Activated T-cell treated with anti-CD3 and anti-CD28 coated beads, Interleukin-2, amount 50 U/mL, for 4 hours (primary cell): ENCODE data around the gene ALG9. TPM values are rescaled to one million over a fixed set of nuclear protein-coding genes. Genes with fewer than 3 reads are reported as not detected.
"Not testable (repeated sequence)": the region's sequence is repeated elsewhere in the genome, so short reads cannot be mapped to it uniquely, and the experiment has no call there.

Experiments
- ATAC-seq, 2 donors: fragments of 200-7000 bp; cut with Tn5 transposase; one replicate each; pipeline ENCODE4 v1.10.0; 2021
- DNase-seq: peaks from one replicate; pipeline ENCODE4 v3.0.0-alpha.2; 2020
- H3K27me3 Mint-ChIP-seq: one replicate; pipeline ENCODE4 v1.8.0; 2021; ENCODE audit warnings: low read depth, mixed read lengths
- H3K36me3 Mint-ChIP-seq: one replicate; pipeline ENCODE4 v1.8.0; 2022; ENCODE audit warnings: mixed read lengths; ENCODE audit not compliant: insufficient read depth
- H3K4me1 Mint-ChIP-seq: one replicate; pipeline ENCODE4 v1.8.0; 2021; ENCODE audit warnings: low read depth, mixed read lengths
- H3K4me3 Mint-ChIP-seq: one replicate; pipeline ENCODE4 v1.8.0; 2021; ENCODE audit warnings: mild to moderate bottlenecking, moderate library complexity, mixed read lengths
- H3K9me3 Mint-ChIP-seq: one replicate; pipeline ENCODE4 v1.8.0; 2021; ENCODE audit warnings: mixed read lengths
- total RNA-seq, 3 donors: library from RNA; stranded (reverse); gene quantifications; one replicate each; pipeline ENCODE4 v1.2.1, GENCODE V29; 2021

The ALG9 gene
- total RNA-seq, 3 donors from 2014 or later, result 22.9 to 24.2 (median 23.8) TPM

GRCh38 chr11:111808063-111808588, 63.3 kb downstream of the ALG9 start:
- H3K27me3 Mint-ChIP-seq, result no peaks in the 10 kb centered on the region
- no peak overlapping the region for H3K4me3 Mint-ChIP-seq
- peaks cover 36% of the 10 kb centered on the region for H3K36me3 Mint-ChIP-seq
- H3K9me3 Mint-ChIP-seq, result no peaks in the 10 kb centered on the region
- no peaks in the 10 kb centered on the region for H3K4me1 Mint-ChIP-seq
- DNase-seq (no peak), ATAC-seq (no peak)

GRCh38 chr11:111807076-111807475, 64.3 kb downstream of the ALG9 start:
- Mint-ChIP-seq H3K36me3 (peaks cover 42% of the 10 kb centered on the region), H3K27me3 (no peaks in the 10 kb centered on the region), H3K9me3 (no peaks in the 10 kb centered on the region), H3K4me1 (no peaks in the 10 kb centered on the region), H3K4me3 (no peak overlapping the region)
- ATAC-seq (no peak), DNase-seq (no peak)

- H3K4me1 Mint-ChIP-seq, result peaks cover 2% of the 10 kb centered on the region
- H3K9me3 Mint-ChIP-seq, result peaks cover 4% of the 10 kb centered on the region
- ATAC-seq (no peak), DNase-seq (no peak)
- H3K4me3 Mint-ChIP-seq, result no peak overlapping the region
- H3K27me3 Mint-ChIP-seq, result no peaks in the 10 kb centered on the region
- H3K36me3 Mint-ChIP-seq, result peaks cover 66% of the 10 kb centered on the region
Observed at GRCh38 chr11:111801135-111801534, 70.2 kb downstream of the ALG9 start.

- H3K9me3 Mint-ChIP-seq, result peaks cover 4% of the 10 kb centered on the region
- peaks cover 56% of the 10 kb centered on the region for H3K36me3 Mint-ChIP-seq
- no peaks in the 10 kb centered on the region for H3K27me3 Mint-ChIP-seq
- peaks cover 2% of the 10 kb centered on the region for H3K4me1 Mint-ChIP-seq
- DNase-seq (no peak), ATAC-seq (no peak)
- H3K4me3 Mint-ChIP-seq, result no peak overlapping the region
Observed at GRCh38 chr11:111798279-111798678, 73.1 kb downstream of the ALG9 start.

GRCh38 chr11:111797145-111797581, 74.2 kb downstream of the ALG9 start:
- H3K4me1 Mint-ChIP-seq, result peaks cover 2% of the 10 kb centered on the region
- no peaks in the 10 kb centered on the region for H3K27me3 Mint-ChIP-seq
- H3K4me3 Mint-ChIP-seq, result no peak overlapping the region
- DNase-seq (no peak), ATAC-seq (no peak)
- peaks cover 47% of the 10 kb centered on the region for H3K36me3 Mint-ChIP-seq
- H3K9me3 Mint-ChIP-seq, result peaks cover 4% of the 10 kb centered on the region

- DNase-seq, result no peak
- Mint-ChIP-seq H3K36me3 (peaks cover 43% of the 10 kb centered on the region), H3K4me3 (no peak overlapping the region), H3K9me3 (peaks cover 4% of the 10 kb centered on the region), H3K27me3 (no peaks in the 10 kb centered on the region), H3K4me1 (peaks cover 2% of the 10 kb centered on the region)
- ATAC-seq, result no peak
Observed at GRCh38 chr11:111796696-111797095, 74.7 kb downstream of the ALG9 start.

- peaks cover 38% of the 10 kb centered on the region for H3K36me3 Mint-ChIP-seq
- peaks cover 4% of the 10 kb centered on the region for H3K9me3 Mint-ChIP-seq
- no peak for DNase-seq
- no peaks in the 10 kb centered on the region for H3K27me3 Mint-ChIP-seq
- H3K4me1 Mint-ChIP-seq, result peaks cover 2% of the 10 kb centered on the region
- ATAC-seq, result no peak
- no peak overlapping the region for H3K4me3 Mint-ChIP-seq
Observed at GRCh38 chr11:111795334-111795985, 75.9 kb downstream of the ALG9 start.

- H3K9me3 Mint-ChIP-seq, result peaks cover 4% of the 10 kb centered on the region
- H3K27me3 Mint-ChIP-seq, result no peaks in the 10 kb centered on the region
- H3K4me3 Mint-ChIP-seq, result no peak overlapping the region
- peaks cover 2% of the 10 kb centered on the region for H3K4me1 Mint-ChIP-seq
- H3K36me3 Mint-ChIP-seq, result peaks cover 29% of the 10 kb centered on the region
- ATAC-seq, result no peak
- DNase-seq, result no peak
Observed at GRCh38 chr11:111793863-111794262, 77.5 kb downstream of the ALG9 start.

GRCh38 chr11:111792955-111793500, 78.4 kb downstream of the ALG9 start:
- no peak overlapping the region for H3K4me3 Mint-ChIP-seq
- H3K36me3 Mint-ChIP-seq, result peaks cover 23% of the 10 kb centered on the region
- DNase-seq (no peak), ATAC-seq (no peak)
- peaks cover 2% of the 10 kb centered on the region for H3K4me1 Mint-ChIP-seq
- H3K9me3 Mint-ChIP-seq, result peaks cover 4% of the 10 kb centered on the region
- H3K27me3 Mint-ChIP-seq, result no peaks in the 10 kb centered on the region

- DNase-seq, result no peak
- H3K4me3 Mint-ChIP-seq, result no peak overlapping the region
- H3K4me1 Mint-ChIP-seq, result peaks cover 2% of the 10 kb centered on the region
- H3K36me3 Mint-ChIP-seq, result peaks cover 17% of the 10 kb centered on the region
- ATAC-seq, result no peak
- H3K9me3 Mint-ChIP-seq, result peaks cover 3% of the 10 kb centered on the region
- H3K27me3 Mint-ChIP-seq, result no peaks in the 10 kb centered on the region
Observed at GRCh38 chr11:111792314-111792713, 79.1 kb downstream of the ALG9 start.

- no peak overlapping the region for H3K4me3 Mint-ChIP-seq
- H3K27me3 Mint-ChIP-seq, result no peaks in the 10 kb centered on the region
- H3K4me1 Mint-ChIP-seq, result no peaks in the 10 kb centered on the region
- no peak for DNase-seq
- no peaks in the 10 kb centered on the region for H3K9me3 Mint-ChIP-seq
- ATAC-seq, result no peak
- peaks cover 17% of the 10 kb centered on the region for H3K36me3 Mint-ChIP-seq
Observed at GRCh38 chr11:111788464-111788863, 82.9 kb downstream of the ALG9 start.

GRCh38 chr11:111788051-111788450, 83.3 kb downstream of the ALG9 start:
- Mint-ChIP-seq H3K27me3 (no peaks in the 10 kb centered on the region), H3K36me3 (peaks cover 17% of the 10 kb centered on the region), H3K4me1 (no peaks in the 10 kb centered on the region), H3K4me3 (no peak overlapping the region), H3K9me3 (no peaks in the 10 kb centered on the region)
- ATAC-seq (no peak), DNase-seq (no peak)

GRCh38 chr11:111785886-111786412, 85.4 kb downstream of the ALG9 start:
- no peaks in the 10 kb centered on the region for H3K27me3 Mint-ChIP-seq
- H3K36me3 Mint-ChIP-seq, result peaks cover 17% of the 10 kb centered on the region
- no peaks in the 10 kb centered on the region for H3K9me3 Mint-ChIP-seq
- H3K4me1 Mint-ChIP-seq, result no peaks in the 10 kb centered on the region
- ATAC-seq, result no peak
- no peak for DNase-seq
- H3K4me3 Mint-ChIP-seq, result no peak overlapping the region

GRCh38 chr11:111785076-111785475, 86.3 kb downstream of the ALG9 start:
- Mint-ChIP-seq H3K27me3 (no peaks in the 10 kb centered on the region), H3K4me3 (no peak overlapping the region), H3K9me3 (no peaks in the 10 kb centered on the region), H3K36me3 (peaks cover 17% of the 10 kb centered on the region), H3K4me1 (no peaks in the 10 kb centered on the region)
- DNase-seq, result no peak
- no peak for ATAC-seq

- H3K9me3 Mint-ChIP-seq, H3K4me3 Mint-ChIP-seq, H3K4me1 Mint-ChIP-seq, ATAC-seq, DNase-seq, H3K27me3 Mint-ChIP-seq: not testable (repeated sequence)
- H3K36me3 Mint-ChIP-seq, result peaks cover 17% of the 10 kb centered on the region
Observed at GRCh38 chr11:111784311-111784710, 87.1 kb downstream of the ALG9 start.
